Lung (tissue), 12 donors: ENCODE results near the gene CTSE. TPM values are rescaled to one million over a fixed set of nuclear protein-coding genes. Genes with fewer than 3 reads are reported as not detected.
"Not testable (repeated sequence)": the region's sequence is repeated elsewhere in the genome, so short reads cannot be mapped to it uniquely, and the experiment has no call there.

Experiments used
- ATAC-seq: fragments of 200-7000 bp; cut with Tn5 transposase; one replicate; pipeline ENCODE4 v1.9.1; 2020; ENCODE audit warnings: moderate number of reproducible peaks; ENCODE audit not compliant: insufficient read depth, low FRiP score
- DNase-seq, 3 donors: peaks; one replicate each; pipeline ENCODE4 v3.0.0-alpha.2; 2013 to 2017
- H3K27ac ChIP-seq, 2 donors: one replicate each; pipeline ENCODE4 v1.5.1; 2013; ENCODE audit warnings: mild to moderate bottlenecking in 2 of 2, moderate library complexity in 2 of 2, control low read depth in 1 of 2, inconsistent platforms in 1 of 2, low read depth in 1 of 2, low read length in 1 of 2
- H3K27me3 ChIP-seq, 3 donors: one replicate each; pipeline ENCODE4 v1.5.1; 2013; ENCODE audit warnings: low read length in 2 of 3; ENCODE audit not compliant: control insufficient read depth in 3 of 3, insufficient read depth in 3 of 3
- H3K36me3 ChIP-seq, 4 donors: one replicate each; pipeline ENCODE4 v1.5.1; 2013; ENCODE audit warnings: low read length in 4 of 4, mild to moderate bottlenecking in 1 of 4, moderate library complexity in 1 of 4; ENCODE audit not compliant: control insufficient read depth in 4 of 4, insufficient read depth in 4 of 4
- H3K4me1 ChIP-seq, 5 donors: one replicate each; pipeline ENCODE4 v1.5.1; 2013; ENCODE audit warnings: low read length in 5 of 5, mild to moderate bottlenecking in 2 of 5, moderate library complexity in 1 of 5; ENCODE audit not compliant: control insufficient read depth in 5 of 5, insufficient read depth in 5 of 5
- H3K4me3 ChIP-seq: one replicate; pipeline ENCODE4 v1.5.1; 2013; ENCODE audit warnings: mild to moderate bottlenecking, control low read depth, moderate library complexity
- H3K9ac ChIP-seq, 2 donors: one replicate each; pipeline ENCODE4 v1.5.1; 2013; ENCODE audit warnings: low read length in 2 of 2, control low read depth in 1 of 2; ENCODE audit not compliant: insufficient read depth in 1 of 2
- H3K9me3 ChIP-seq, 4 donors: one replicate each; pipeline ENCODE4 v1.5.1; 2013; ENCODE audit warnings: low read length in 3 of 4, mild to moderate bottlenecking in 1 of 4, moderate library complexity in 1 of 4; ENCODE audit not compliant: control insufficient read depth in 4 of 4, insufficient read depth in 3 of 4
- WGBS, 2 donors: extraction: QIAGEN DNeasy Blood & Tissue Kit; methylation state at CpG; one replicate each; pipeline ENCODE4 v1.1.7; 2013; 5-methylcytosine and 5-hydroxymethylcytosine counted together
- polyA plus RNA-seq, 2 donors: library from polyadenylated mRNA; stranded (reverse); fragments of 200-250 nt; gene quantifications; one replicate each; pipeline ENCODE4 v1.2.1, GENCODE V29; 2013
- total RNA-seq, 2 donors: library from RNA; depleted of rRNA in 1 of 2; stranded (reverse); fragments of >200 nt in 1 of 2; gene quantifications; one replicate each; pipeline ENCODE4 v1.2.1, GENCODE V29; 2014 to 2021
- TF ChIP-seq, protein P1 (sequence below): IDR thresholded peaks from 2 replicates; pipeline ENCODE4 v1.5.1; 2012; ENCODE audit warnings: mild to moderate bottlenecking; ENCODE audit errors: control extremely low read depth, extremely low read depth
- donor health status: control.
- donor health status: control.
- donor health status: Bipolar disorder and iron deficiency.
- donor health status: healthy.
- donor health status: DM: yes; HTN: yes; CAD: no.

CTSE gene
- total and polyA plus RNA-seq, 4 donors = 14.6 to 189 (median 95.7) TPM

- ATAC-seq (no peak), DNase-seq (no peak)
- Histone ChIP-seq H3K36me3 (no peaks in the 10 kb centered on the region), H3K9ac (no peak overlapping the region), H3K27ac (no peak overlapping the region), H3K4me3 (no peak overlapping the region), H3K9me3 (no peaks in the 10 kb centered on the region), H3K4me1 (peaks cover 0 to 4% (median 0%) of the 10 kb centered on the region in 5 donors), H3K27me3 (no peaks in the 10 kb centered on the region)
- TF ChIP-seq, protein P1, sequence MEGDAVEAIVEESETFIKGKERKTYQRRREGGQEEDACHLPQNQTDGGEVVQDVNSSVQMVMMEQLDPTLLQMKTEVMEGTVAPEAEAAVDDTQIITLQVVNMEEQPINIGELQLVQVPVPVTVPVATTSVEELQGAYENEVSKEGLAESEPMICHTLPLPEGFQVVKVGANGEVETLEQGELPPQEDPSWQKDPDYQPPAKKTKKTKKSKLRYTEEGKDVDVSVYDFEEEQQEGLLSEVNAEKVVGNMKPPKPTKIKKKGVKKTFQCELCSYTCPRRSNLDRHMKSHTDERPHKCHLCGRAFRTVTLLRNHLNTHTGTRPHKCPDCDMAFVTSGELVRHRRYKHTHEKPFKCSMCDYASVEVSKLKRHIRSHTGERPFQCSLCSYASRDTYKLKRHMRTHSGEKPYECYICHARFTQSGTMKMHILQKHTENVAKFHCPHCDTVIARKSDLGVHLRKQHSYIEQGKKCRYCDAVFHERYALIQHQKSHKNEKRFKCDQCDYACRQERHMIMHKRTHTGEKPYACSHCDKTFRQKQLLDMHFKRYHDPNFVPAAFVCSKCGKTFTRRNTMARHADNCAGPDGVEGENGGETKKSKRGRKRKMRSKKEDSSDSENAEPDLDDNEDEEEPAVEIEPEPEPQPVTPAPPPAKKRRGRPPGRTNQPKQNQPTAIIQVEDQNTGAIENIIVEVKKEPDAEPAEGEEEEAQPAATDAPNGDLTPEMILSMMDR = no peak
- WGBS, 2 donors = 82 to 91% methylated on average over 6 of the region's 6 CpGs
These were observed 38.8 kb upstream of the CTSE start for GRCh38 chr1:206062464-206062863.

GRCh38 chr1:206060844-206061243 lies 37.1 kb upstream of the CTSE start:
- Histone ChIP-seq H3K27ac (no peak overlapping the region), H3K27me3 (no peaks in the 10 kb centered on the region), H3K9me3 (no peaks in the 10 kb centered on the region), H3K4me1 (no peaks in the 10 kb centered on the region), H3K36me3 (no peaks in the 10 kb centered on the region), H3K4me3 (no peak overlapping the region), H3K9ac (no peak overlapping the region)
- WGBS, 2 donors = 94% methylated on average over 3 of the region's 3 CpGs
- no peak for ATAC-seq
- no peak for DNase-seq
- TF ChIP-seq, protein P1 = no peak

GRCh38 chr1:206059355-206059915 lies 35.7 kb upstream of the CTSE start:
- TF ChIP-seq, protein P1 = no peak
- Histone ChIP-seq H3K9ac (no peak overlapping the region), H3K36me3 (no peaks in the 10 kb centered on the region), H3K4me1 (no peaks in the 10 kb centered on the region), H3K27ac (no peak overlapping the region), H3K4me3 (no peak overlapping the region), H3K9me3 (no peaks in the 10 kb centered on the region), H3K27me3 (peaks cover 0 to 2% (median 0%) of the 10 kb centered on the region in 3 donors)
- DNase-seq (no peak), ATAC-seq (no peak)
- WGBS, 2 donors = 86 to 98% methylated on average over 3 of the region's 3 CpGs

- ATAC-seq (no peak), DNase-seq (no peak)
- Histone ChIP-seq H3K4me3 (no peak overlapping the region), H3K9ac (no peak overlapping the region), H3K9me3 (no peaks in the 10 kb centered on the region), H3K27ac (no peak overlapping the region), H3K27me3 (peaks cover 0 to 2% (median 0%) of the 10 kb centered on the region in 3 donors), H3K36me3 (no peaks in the 10 kb centered on the region), H3K4me1 (no peaks in the 10 kb centered on the region)
- 98 to 100% methylated on average over 1 of the region's 1 CpG for WGBS, 2 donors
- TF ChIP-seq, protein P1 = no peak
These were observed 35.2 kb upstream of the CTSE start for GRCh38 chr1:206058927-206059292.

DNA sequence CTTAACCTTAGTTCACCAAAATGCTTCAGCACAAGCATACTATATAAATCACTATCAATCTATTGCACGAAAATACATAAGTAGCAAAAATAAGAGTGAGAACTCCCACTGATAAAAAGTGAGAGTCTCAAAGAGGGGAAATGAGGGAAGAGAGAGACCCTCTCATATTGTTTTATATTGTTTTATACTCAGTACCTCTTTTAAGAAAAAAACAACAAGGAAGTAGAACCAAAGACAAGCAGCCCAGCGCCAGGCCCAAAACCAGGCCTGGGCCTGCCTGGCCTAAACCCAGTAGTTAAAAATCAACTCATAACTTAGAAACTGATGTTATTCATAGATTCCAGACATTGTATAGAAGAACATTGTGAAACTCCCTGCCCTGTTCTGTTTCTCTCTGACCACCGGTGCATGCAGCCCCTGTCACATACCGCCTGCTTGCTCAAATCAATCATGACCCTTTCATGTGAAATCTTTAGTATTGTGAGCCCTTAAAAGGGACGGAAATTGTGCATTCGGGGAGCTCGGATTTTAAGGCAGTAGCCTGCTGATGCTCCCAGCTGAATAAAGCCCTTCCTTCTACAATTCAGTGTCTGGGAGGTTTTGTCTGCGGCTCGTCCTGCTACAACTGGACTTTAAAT lies 34.7 kb upstream of the CTSE start:
- WGBS, 2 donors = 93 to 99% methylated on average over 4 to 7 of the region's 9 CpGs
- not testable (repeated sequence) for H3K27me3 ChIP-seq, H3K36me3 ChIP-seq, ATAC-seq, H3K9me3 ChIP-seq, DNase-seq, H3K9ac ChIP-seq, H3K27ac ChIP-seq, H3K4me1 ChIP-seq, H3K4me3 ChIP-seq
